SK-N-SH (cell line): ENCODE measurements around the gene RASAL2. TPM values are rescaled to one million over a fixed set of nuclear protein-coding genes. Genes with fewer than 3 reads are reported as not detected.

Source experiments
- CTCF ChIA-PET: fragments of 300-600, 350-600 bp; formaldehyde crosslinking; extraction: SDS; loops from one replicate; lab custom pipeline; 2021; lab: Yijun Ruan, JAX
- POLR2A ChIA-PET: fragments of 350-600 bp; sonication (Branson Sonifier 250); formaldehyde crosslinking; extraction: SDS; loops from one replicate; lab custom pipeline; 2020; ENCODE audit warnings: antibody characterized with exemption, inconsistent platforms; lab: Yijun Ruan, JAX
- DNase-seq: peaks from one replicate; pipeline ENCODE4 v3.0.0; 2012
- H2AFZ ChIP-seq: fragments of 200-600 bp; sonication (generic); 2 replicates; pipeline ENCODE4 v1.8.1; 2016; ENCODE audit warnings: antibody characterized with exemption, mild to moderate bottlenecking, low read depth
- H3F3A ChIP-seq: fragments of 200-600 bp; sonication (generic); replicated peaks from 2 replicates; pipeline ENCODE3; 2016; ENCODE audit warnings: antibody characterized with exemption, mild to moderate bottlenecking; ENCODE audit not compliant: insufficient read depth
- H3K27ac ChIP-seq, 2 experiments: fragments of 200-500 bp in 1 of 2; fragments of 200-600 bp in 1 of 2; sonication (Bioruptor generic) in 1 of 2; sonication (generic), shearing (Covaris generic) in 1 of 2; 2 replicates each; pipeline versions ENCODE4 v1.5.1 to v1.6.1; 2014 to 2016; ENCODE audit warnings: low read depth in 2 of 2, inconsistent platforms in 1 of 2, low read length in 1 of 2, mild to moderate bottlenecking in 1 of 2, mixed read lengths in 1 of 2
- H3K27me3 ChIP-seq: fragments of 200-600 bp; sonication (generic), shearing (Covaris generic); 2 replicates; pipeline ENCODE4 v1.6.1; 2016; ENCODE audit warnings: mixed run types; ENCODE audit not compliant: insufficient read depth
- H3K36me3 ChIP-seq, 2 experiments: fragments of 200-500 bp in 1 of 2; fragments of 200-600 bp in 1 of 2; sonication (Bioruptor generic) in 1 of 2; sonication (generic) in 1 of 2; replicated peaks in 1 of 2; 2 replicates each; pipeline versions ENCODE3 to v1.5.1; 2014 to 2016; ENCODE audit warnings: low read length in 1 of 2, mild to moderate bottlenecking in 1 of 2; ENCODE audit not compliant: insufficient read depth in 2 of 2, control insufficient read depth in 1 of 2
- H3K4me1 ChIP-seq, 2 experiments: fragments of 200-500 bp in 1 of 2; fragments of 200-600 bp in 1 of 2; sonication (Bioruptor generic) in 1 of 2; sonication (generic), shearing (Covaris generic) in 1 of 2; 2 replicates each; pipeline versions ENCODE4 v1.5.1 to v1.6.1; 2014 to 2016; ENCODE audit warnings: low read depth in 1 of 2, low read length in 1 of 2, mixed run types in 1 of 2; ENCODE audit not compliant: insufficient read depth in 2 of 2, control insufficient read depth in 1 of 2
- H3K4me2 ChIP-seq: fragments of 200-600 bp; sonication (generic), shearing (Covaris generic); 2 replicates; pipeline ENCODE4 v1.6.1; 2017; ENCODE audit warnings: mixed run types
- H3K4me3 ChIP-seq, 2 experiments: fragments of 200-500 bp in 1 of 2; fragments of 200-600 bp in 1 of 2; sonication (Bioruptor generic) in 1 of 2; sonication (generic), shearing (Covaris generic) in 1 of 2; 2 replicates each; pipeline versions ENCODE4 v1.5.1 to v1.8.1; 2014 to 2016; ENCODE audit warnings: low read depth in 2 of 2, inconsistent platforms in 1 of 2, low read length in 1 of 2, mild to moderate bottlenecking in 1 of 2, mixed read lengths in 1 of 2, moderate library complexity in 1 of 2
- H3K79me2 ChIP-seq: fragments of 200-600 bp; sonication (generic); 2 replicates; pipeline ENCODE4 v1.8.1; 2017; ENCODE audit warnings: mild to moderate bottlenecking; ENCODE audit not compliant: insufficient read depth
- H3K9ac ChIP-seq: fragments of 200-600 bp; sonication (generic); 2 replicates; pipeline ENCODE4 v1.6.1; 2017; ENCODE audit warnings: mixed run types
- H3K9me2 ChIP-seq: fragments of 200-600 bp; sonication (generic); 2 replicates; pipeline ENCODE4 v1.6.1; 2017; ENCODE audit warnings: mixed run types
- H3K9me3 ChIP-seq: fragments of 200-600 bp; sonication (generic); 2 replicates; pipeline ENCODE4 v1.6.1; 2017; ENCODE audit warnings: mixed run types, mild to moderate bottlenecking, moderate library complexity
- H4K20me1 ChIP-seq: fragments of 200-600 bp; sonication (generic); 2 replicates; pipeline ENCODE4 v1.6.1; 2017; ENCODE audit warnings: mild to moderate bottlenecking, mixed run types; ENCODE audit not compliant: insufficient read depth
- ELF1 ChIP-seq: IDR thresholded peaks from 2 replicates; pipeline ENCODE4 v1.4.0; 2012
- EP300 ChIP-seq, 2 experiments: IDR thresholded peaks; 2 replicates each; pipeline versions ENCODE4 v1.4.0 to v1.6.1; 2012; ENCODE audit warnings: borderline replicate concordance in 1 of 2, low read depth in 1 of 2, low read length in 1 of 2
- FOXJ3 ChIP-seq: sonication (generic); formaldehyde crosslinking; IDR thresholded peaks from 2 replicates; pipeline ENCODE4 v1.5.1; 2020; ENCODE audit warnings: mild to moderate bottlenecking, missing genetic modification reagents
- GABPA ChIP-seq: IDR thresholded peaks from 2 replicates; pipeline ENCODE4 v1.4.0; 2012; ENCODE audit warnings: low read depth, mild to moderate bottlenecking
- GATA2 ChIP-seq: sonication (generic); formaldehyde crosslinking; IDR thresholded peaks from 2 replicates; pipeline ENCODE4 v1.5.0; 2020; ENCODE audit warnings: mild to moderate bottlenecking, missing genetic modification reagents
- JUND ChIP-seq: IDR thresholded peaks from 2 replicates; pipeline ENCODE4 v1.4.0; 2012
- MAX ChIP-seq: IDR thresholded peaks from 2 replicates; pipeline ENCODE4 v1.4.0; 2012; ENCODE audit warnings: low read depth
- NRF1 ChIP-seq: IDR thresholded peaks from 2 replicates; pipeline ENCODE4 v1.6.1; 2012; ENCODE audit warnings: low read depth, mild to moderate bottlenecking, low read length
- RFX5 ChIP-seq: IDR thresholded peaks from 2 replicates; pipeline ENCODE4 v1.6.1; 2012; ENCODE audit warnings: mild to moderate bottlenecking, improper control_type of control experiment, low read length
- RXRA ChIP-seq: IDR thresholded peaks from 2 replicates; pipeline ENCODE4 v1.4.0; 2012; ENCODE audit warnings: low read depth, mild to moderate bottlenecking, borderline replicate concordance
- SIN3A ChIP-seq: IDR thresholded peaks from 2 replicates; pipeline ENCODE4 v1.6.1; 2012; ENCODE audit warnings: low read depth, mild to moderate bottlenecking, low read length, moderate library complexity, borderline replicate concordance
- TAF1 ChIP-seq: IDR thresholded peaks from 2 replicates; pipeline ENCODE4 v1.6.1; 2012; ENCODE audit warnings: low read depth, mild to moderate bottlenecking, low read length, moderate library complexity, borderline replicate concordance
- TCF12 ChIP-seq: IDR thresholded peaks from 2 replicates; pipeline ENCODE4 v1.4.0; 2012
- TEAD4 ChIP-seq: IDR thresholded peaks from 2 replicates; pipeline ENCODE4 v1.4.0; 2012; ENCODE audit warnings: mild to moderate bottlenecking, borderline replicate concordance; ENCODE audit not compliant: insufficient read depth
- WGBS: methylation state at CpG from one replicate; pipeline ENCODE4 v1.1.6; 2017; ENCODE audit warnings: low lambda C conversion rate; 5-methylcytosine and 5-hydroxymethylcytosine counted together
- polyA plus RNA-seq, 3 experiments: library from polyadenylated mRNA; depleted of rRNA; stranded (reverse); fragments of >200 nt; gene quantifications; 2 replicates each; pipeline ENCODE4 v1.2.3, GENCODE V29; 2012
- TF ChIP-seq, protein P1 (sequence below): IDR thresholded peaks from 2 replicates; pipeline ENCODE4 v1.4.0; 2012; ENCODE audit warnings: low read depth, borderline replicate concordance
- TF ChIP-seq, protein P2 (sequence below): IDR thresholded peaks from 2 replicates; pipeline ENCODE4; 2012
- TF ChIP-seq, protein P3 (sequence below): fragments of 150-350 bp; IDR thresholded peaks from 2 replicates; pipeline ENCODE4 v1.6.1; 2017; ENCODE audit warnings: antibody characterized with exemption, low read length, low read depth, borderline replicate concordance

Gene RASAL2
- polyA plus RNA-seq, 1 of the 3 experiments (the other 2 are of a cell fraction), result 6.9 TPM

GRCh38 chr1:178180405-178180804, 86.5 kb downstream of the RASAL2 start:
- Histone ChIP-seq H4K20me1 (no peaks in the 10 kb centered on the region), H3K4me2 (no peak overlapping the region), H3K27me3 (no peaks in the 10 kb centered on the region), H3K9me3 (no peaks in the 10 kb centered on the region), H3K36me3 (no peaks in the 10 kb centered on the region), H3K9me2 (no peaks in the 10 kb centered on the region), H3K79me2 (peaks cover 63% of the 10 kb centered on the region; the same call in 1 of the 2 replicates), H3K27ac (no peak overlapping the region), H3K9ac (no peak overlapping the region), H3K4me3 (no peak overlapping the region), H2AFZ (no peak overlapping the region), H3F3A (peaks cover 7% of the 10 kb centered on the region), H3K4me1 (no peaks in the 10 kb centered on the region)
- CTCF ChIA-PET, result interaction anchor here (0.7 to 1.0 kb wide), 2 partner anchors 14 to 233 kb away, joined by 3 read pairs; no protein-coding TSS in a partner anchor
- WGBS, result 96% methylated on average over 10 of the region's 10 CpGs
- no peak for DNase-seq
- POLR2A ChIA-PET, result no interaction called here
- TF ChIP-seq RXRA (no peak), FOXJ3 (no peak), TCF12 (no peak), TAF1 (no peak), TEAD4 (no peak)
- TF ChIP-seq, protein P1, sequence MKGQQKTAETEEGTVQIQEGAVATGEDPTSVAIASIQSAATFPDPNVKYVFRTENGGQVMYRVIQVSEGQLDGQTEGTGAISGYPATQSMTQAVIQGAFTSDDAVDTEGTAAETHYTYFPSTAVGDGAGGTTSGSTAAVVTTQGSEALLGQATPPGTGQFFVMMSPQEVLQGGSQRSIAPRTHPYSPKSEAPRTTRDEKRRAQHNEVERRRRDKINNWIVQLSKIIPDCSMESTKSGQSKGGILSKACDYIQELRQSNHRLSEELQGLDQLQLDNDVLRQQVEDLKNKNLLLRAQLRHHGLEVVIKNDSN, result no peak

GRCh38 chr1:178183796-178184195, 89.9 kb downstream of the RASAL2 start:
- Histone ChIP-seq H3K79me2 (peaks cover 68% of the 10 kb centered on the region), H3K4me1 (no peaks in the 10 kb centered on the region; a peak in 1 of 4 replicates), H3K4me2 (no peak overlapping the region), H3K36me3 (no peaks in the 10 kb centered on the region), H3K9me2 (no peaks in the 10 kb centered on the region), H2AFZ (no peak overlapping the region), H3K27ac (no peak overlapping the region), H3K27me3 (no peaks in the 10 kb centered on the region), H3K9me3 (no peaks in the 10 kb centered on the region), H3K4me3 (no peak overlapping the region), H3K9ac (no peak overlapping the region), H4K20me1 (no peaks in the 10 kb centered on the region), H3F3A (peaks cover 10% of the 10 kb centered on the region)
- ChIA-PET POLR2A (no interaction called here), CTCF (no interaction called here)
- DNase-seq, result no peak
- no peak for TF ChIP-seq GATA2
- TF ChIP-seq SIN3A, result no peak
- TF ChIP-seq GABPA, result no peak
- no peak for TF ChIP-seq NRF1
- TF ChIP-seq EP300 (IDR thresholded peaks at IDR 0.05; ENCODE audit: borderline replicate concordance in 1 of 2, low read depth in 1 of 2, low read length in 1 of 2), result no peak
- TF ChIP-seq MAX, result no peak
- TF ChIP-seq RXRA, result no peak
- no peak for TF ChIP-seq ELF1
- TF ChIP-seq RFX5, result no peak
- no peak for TF ChIP-seq JUND
- TF ChIP-seq, protein P2, sequence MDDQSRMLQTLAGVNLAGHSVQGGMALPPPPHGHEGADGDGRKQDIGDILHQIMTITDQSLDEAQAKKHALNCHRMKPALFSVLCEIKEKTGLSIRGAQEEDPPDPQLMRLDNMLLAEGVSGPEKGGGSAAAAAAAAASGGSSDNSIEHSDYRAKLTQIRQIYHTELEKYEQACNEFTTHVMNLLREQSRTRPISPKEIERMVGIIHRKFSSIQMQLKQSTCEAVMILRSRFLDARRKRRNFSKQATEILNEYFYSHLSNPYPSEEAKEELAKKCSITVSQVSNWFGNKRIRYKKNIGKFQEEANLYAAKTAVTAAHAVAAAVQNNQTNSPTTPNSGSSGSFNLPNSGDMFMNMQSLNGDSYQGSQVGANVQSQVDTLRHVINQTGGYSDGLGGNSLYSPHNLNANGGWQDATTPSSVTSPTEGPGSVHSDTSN, result no peak
- no peak for TF ChIP-seq TCF12
- TF ChIP-seq, protein P3, sequence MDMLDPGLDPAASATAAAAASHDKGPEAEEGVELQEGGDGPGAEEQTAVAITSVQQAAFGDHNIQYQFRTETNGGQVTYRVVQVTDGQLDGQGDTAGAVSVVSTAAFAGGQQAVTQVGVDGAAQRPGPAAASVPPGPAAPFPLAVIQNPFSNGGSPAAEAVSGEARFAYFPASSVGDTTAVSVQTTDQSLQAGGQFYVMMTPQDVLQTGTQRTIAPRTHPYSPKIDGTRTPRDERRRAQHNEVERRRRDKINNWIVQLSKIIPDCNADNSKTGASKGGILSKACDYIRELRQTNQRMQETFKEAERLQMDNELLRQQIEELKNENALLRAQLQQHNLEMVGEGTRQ, result no peak
